ENCODE results near the gene NCAM2. TPM values are rescaled to one million over a fixed set of nuclear protein-coding genes. Genes with fewer than 3 reads are reported as not detected.

Gene NCAM2
- total and polyA plus RNA-seq, 2 of the 4 experiments (the other 2 are of a cell fraction), result 2.7 to 5.0 TPM

- Histone ChIP-seq H3K79me1 (ENCODE audit: low read depth in 1 of 2, low read length in 2 of 2) (no peaks in the 10 kb centered on the region), H3K14ac (replicated peaks; ENCODE audit: low read depth, low read length) (no peak overlapping the region), H3K9me3 (ENCODE audit: control insufficient read depth, insufficient read depth, low read length) (peaks cover 2% of the 10 kb centered on the region; the same call in 1 of the 2 replicates), H2AFZ (replicated peaks; ENCODE audit: low read length, poor library complexity) (no peak overlapping the region), H3K36me3 (ENCODE audit: control insufficient read depth, insufficient read depth, low read length) (no peaks in the 10 kb centered on the region), H3K9ac (ENCODE audit: low read depth, low read length) (no peak overlapping the region), H4K91ac (ENCODE audit: insufficient read depth, low read depth, low read length) (no peak overlapping the region), H4K5ac (ENCODE audit: low read depth, low read length) (no peak overlapping the region), H3K27me3 (ENCODE audit: control insufficient read depth, insufficient read depth, low read length) (no peaks in the 10 kb centered on the region), H2AK5ac (ENCODE audit: low read depth, low read length) (no peak overlapping the region), H4K8ac (ENCODE audit: low read depth in 2 of 2, low read length in 2 of 2) (no peak overlapping the region), H2BK20ac (ENCODE audit: low read depth, low read length) (no peak overlapping the region), H3K4me1 (ENCODE audit: control insufficient read depth, insufficient read depth, low read length) (no peaks in the 10 kb centered on the region), H2AK9ac (replicated peaks; ENCODE audit: low read depth, low read length, poor library complexity) (no peak overlapping the region), H3K23ac (ENCODE audit: low read depth, low read length) (no peak overlapping the region), H3K18ac (ENCODE audit: low read depth, low read length) (no peak overlapping the region), H3K4me3 (ENCODE audit: insufficient read depth, low read depth, low read length) (no peak overlapping the region), H2BK15ac (ENCODE audit: low read depth, low read length) (no peak overlapping the region), H2BK5ac (ENCODE audit: low read depth, low read length, poor library complexity, severe bottlenecking) (no peak overlapping the region), H3K56ac (ENCODE audit: extremely low read depth, insufficient read depth, low read length) (no peak overlapping the region), H3K4ac (ENCODE audit: low read depth, low read length) (no peak overlapping the region), H4K20me1 (ENCODE audit: insufficient read depth, low read length) (no peaks in the 10 kb centered on the region), H2BK120ac (ENCODE audit: low read depth, low read length) (no peak overlapping the region), H3K27ac (ENCODE audit: insufficient read depth, low read length) (no peak overlapping the region), H3K9me1 (ENCODE audit: insufficient read depth, low read length) (no peaks in the 10 kb centered on the region), H3K4me2 (ENCODE audit: low read depth, low read length) (no peak overlapping the region)
- DNase-seq (no peak), ATAC-seq (ENCODE audit: low read depth) (no peak)
- CTCF ChIA-PET, result no interaction called here
- no TSS peak for BruUV-seq (replicated peaks)
- intact Hi-C loops (cut with micrococcal nuclease), result no loop called here
- TF ChIP-seq SMC3 (IDR thresholded peaks at IDR 0.05; ENCODE audit: low read depth, low read length), result no peak
- no peak for TF ChIP-seq MAZ (IDR thresholded peaks at IDR 0.05; ENCODE audit: borderline replicate concordance, low read depth, low read length)
- TF ChIP-seq MXI1 (IDR thresholded peaks at IDR 0.05; ENCODE audit: borderline replicate concordance, low read depth, low read length), result no peak
- no peak for TF ChIP-seq CEBPB (IDR thresholded peaks at IDR 0.05; ENCODE audit: low read depth, low read length)
- in situ Hi-C loops (cut with MboI; ENCODE audit: low sequenced_read_pairs), result no loop called here
- POLR2A ChIA-PET (ENCODE audit: unreplicated experiment), result no interaction called here
- dilution Hi-C loops (cut with HindIII; ENCODE audit: low sequenced_read_pairs, unreplicated experiment), result no loop called here
These were observed 347.7 kb downstream of the NCAM2 start for GRCh38 chr21:21345872-21346271.
